ENCODE results near the gene GALNT18. TPM values are rescaled to one million over a fixed set of nuclear protein-coding genes. Genes with fewer than 3 reads are reported as not detected.

The GALNT18 gene
- total RNA-seq, 5 donors from 2014 or later (not counting 1 experiment from before 2014, with no cell fraction given), result 0.10 to 0.15 TPM; not detected in 3

DNA sequence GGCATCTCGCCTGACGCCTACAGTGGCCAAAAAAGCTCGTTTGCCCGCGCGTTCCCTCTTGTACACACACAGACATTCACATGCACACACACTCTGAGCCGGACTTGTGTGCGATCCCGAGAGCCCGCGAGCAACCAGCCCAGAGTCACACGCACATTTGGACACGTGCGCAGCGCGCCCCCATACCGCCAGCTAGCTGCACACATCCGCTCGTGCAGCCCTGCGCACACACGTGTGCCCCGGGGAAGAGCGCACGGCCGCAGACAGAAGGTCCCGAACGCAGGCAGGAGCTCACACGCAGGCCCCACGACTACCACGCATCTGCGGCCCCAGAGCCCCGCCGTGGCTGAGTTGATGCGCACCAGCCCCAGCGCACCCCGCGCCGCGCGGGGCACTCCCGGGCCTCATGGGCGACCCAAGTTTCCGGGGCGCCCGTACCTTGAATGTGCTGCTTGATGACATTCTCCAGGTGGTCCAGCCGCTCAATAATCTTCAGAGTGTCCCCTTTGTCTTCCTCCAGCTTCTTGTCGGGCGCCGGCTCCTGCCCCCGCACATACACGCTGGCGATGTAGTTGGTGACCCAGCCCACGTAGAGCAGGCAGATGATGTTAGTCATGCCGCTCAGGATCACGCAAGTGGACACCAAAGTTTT is 758 bp downstream of the GALNT18 start:
- H3K4me3 Mint-ChIP-seq, result peak overlapping the region; percentile 54 to 70 (median 69)
- peaks cover 0 to 17% (median 11%) of the 10 kb centered on the region in 3 donors for H3K4me1 Mint-ChIP-seq
- no peak overlapping the region for H3K27ac Mint-ChIP-seq
- Histone ChIP-seq H3K4me1 (ENCODE audit: control insufficient read depth in 1 of 2, extremely low read depth in 1 of 2, insufficient read depth in 2 of 2, low read length in 2 of 2) (peaks cover 2 to 17% of the 10 kb centered on the region in 2 experiments), H3K27ac (ENCODE audit: low read length) (no peak overlapping the region), H3K36me3 (ENCODE audit: control insufficient read depth in 2 of 2, extremely low read depth in 1 of 2, insufficient read depth in 1 of 2, low read length in 1 of 2) (no peaks in the 10 kb centered on the region), H3K9me3 (no peaks in the 10 kb centered on the region), H3K27me3 (replicated peaks in 1 of 2; ENCODE audit: control insufficient read depth in 2 of 2, extremely low read depth in 1 of 2, insufficient read depth in 2 of 2, low read length in 1 of 2) (peaks cover 4 to 40% of the 10 kb centered on the region in 2 experiments), H3K4me3 (ENCODE audit: control insufficient read depth in 1 of 2, extremely low read depth in 1 of 2, low read length in 1 of 2) (peak overlapping the region; percentile 30 to 88)
- H3K9me3 Mint-ChIP-seq, result no peaks in the 10 kb centered on the region
- H3K27me3 Mint-ChIP-seq, result peaks cover 43 to 50% of the 10 kb centered on the region in 2 donors
- under 1% methylated on average over 55 of the region's 55 CpGs for WGBS (ENCODE audit: insufficient coverage)
- ATAC-seq (replicated peaks in 1 of 4) (peak in 2 of 4 experiments; percentile 22 to 34), DNase-seq (peak in 5 of 35 experiments; percentile 1 to 11 (median 5))
- POLR2A ChIA-PET, result no interaction called here
- H3K36me3 Mint-ChIP-seq, result no peaks in the 10 kb centered on the region
- CTCF ChIA-PET, result no interaction called here

- no peak overlapping the region for H3K27ac ChIP-seq (ENCODE audit: low read length)
- H3K4me1 ChIP-seq (ENCODE audit: control insufficient read depth in 1 of 2, extremely low read depth in 1 of 2, insufficient read depth in 2 of 2, low read length in 2 of 2), result peaks cover 2 to 17% of the 10 kb centered on the region in 2 experiments
- no peak for ATAC-seq (replicated peaks in 1 of 4)
- H3K4me3 ChIP-seq (ENCODE audit: control insufficient read depth in 1 of 2, extremely low read depth in 1 of 2, low read length in 1 of 2), result peak overlapping the region; percentile 28 to 88
- H3K36me3 ChIP-seq (ENCODE audit: control insufficient read depth in 2 of 2, extremely low read depth in 1 of 2, insufficient read depth in 1 of 2, low read length in 1 of 2), result no peaks in the 10 kb centered on the region
- peak overlapping the region; percentile 54 to 70 (median 69) for H3K4me3 Mint-ChIP-seq
- peaks cover 43 to 49% of the 10 kb centered on the region in 2 donors for H3K27me3 Mint-ChIP-seq
- H3K36me3 Mint-ChIP-seq, result no peaks in the 10 kb centered on the region
- POLR2A ChIA-PET, result no interaction called here
- H3K4me1 Mint-ChIP-seq, result peaks cover 0 to 17% (median 11%) of the 10 kb centered on the region in 3 donors
- H3K27me3 ChIP-seq (replicated peaks in 1 of 2; ENCODE audit: control insufficient read depth in 2 of 2, extremely low read depth in 1 of 2, insufficient read depth in 2 of 2, low read length in 1 of 2), result peaks cover 2 to 38% of the 10 kb centered on the region in 2 experiments
- CTCF ChIA-PET, result no interaction called here
- H3K27ac Mint-ChIP-seq, result no peak overlapping the region
- H3K9me3 Mint-ChIP-seq, result no peaks in the 10 kb centered on the region
- 3% methylated on average over 30 of the region's 48 CpGs for WGBS (ENCODE audit: insufficient coverage)
- DNase-seq, result no peak
- H3K9me3 ChIP-seq, result no peaks in the 10 kb centered on the region
Observed at GRCh38 chr11:11620173-11620920, 1.5 kb downstream of the GALNT18 start.

DNA sequence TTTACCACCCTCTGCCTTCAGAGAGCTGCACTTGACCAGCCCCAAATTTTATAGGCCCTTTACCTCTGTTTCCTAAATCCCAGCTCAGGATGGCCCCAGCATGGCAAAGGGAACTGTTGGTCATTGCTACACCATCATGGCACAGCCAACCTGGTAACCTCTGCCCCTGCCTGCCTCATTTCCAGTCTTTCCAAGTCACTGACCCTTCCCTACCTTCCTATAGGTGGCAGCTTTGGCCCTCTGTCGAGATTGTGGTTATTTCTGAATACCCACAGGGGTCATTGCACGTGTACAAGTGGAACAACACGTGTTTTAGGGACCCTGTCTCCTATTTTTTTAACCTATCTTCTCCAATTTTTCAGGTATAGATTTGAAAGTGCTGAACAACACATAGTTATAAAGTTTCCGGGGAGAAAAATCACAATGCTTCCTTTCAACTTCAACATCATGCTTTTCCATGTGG is 2.8 kb downstream of the GALNT18 start:
- ATAC-seq (replicated peaks in 1 of 4) (no peak), DNase-seq (no peak)
- peak overlapping the region in 1 of 3 donors; percentile 39 for H3K4me3 Mint-ChIP-seq
- Histone ChIP-seq H3K4me1 (ENCODE audit: control insufficient read depth in 1 of 2, extremely low read depth in 1 of 2, insufficient read depth in 2 of 2, low read length in 2 of 2) (peaks cover 2 to 17% of the 10 kb centered on the region in 2 experiments), H3K27me3 (replicated peaks in 1 of 2; ENCODE audit: control insufficient read depth in 2 of 2, extremely low read depth in 1 of 2, insufficient read depth in 2 of 2, low read length in 1 of 2) (peaks cover 2 to 36% of the 10 kb centered on the region in 2 experiments), H3K9me3 (no peaks in the 10 kb centered on the region), H3K4me3 (ENCODE audit: control insufficient read depth in 1 of 2, extremely low read depth in 1 of 2, low read length in 1 of 2) (no peak overlapping the region), H3K27ac (ENCODE audit: low read length) (no peak overlapping the region), H3K36me3 (ENCODE audit: control insufficient read depth in 2 of 2, extremely low read depth in 1 of 2, insufficient read depth in 1 of 2, low read length in 1 of 2) (no peaks in the 10 kb centered on the region)
- 100% methylated on average over 1 of the region's 4 CpGs for WGBS (ENCODE audit: insufficient coverage)
- POLR2A ChIA-PET, result no interaction called here
- CTCF ChIA-PET, result no interaction called here
- peaks cover 37 to 47% of the 10 kb centered on the region in 2 donors for H3K27me3 Mint-ChIP-seq
- no peaks in the 10 kb centered on the region for H3K9me3 Mint-ChIP-seq
- no peaks in the 10 kb centered on the region for H3K36me3 Mint-ChIP-seq
- peaks cover 0 to 17% (median 11%) of the 10 kb centered on the region in 3 donors for H3K4me1 Mint-ChIP-seq
- H3K27ac Mint-ChIP-seq, result no peak overlapping the region

- Mint-ChIP-seq H3K4me3 (no peak overlapping the region), H3K9me3 (no peaks in the 10 kb centered on the region), H3K4me1 (peaks cover 0 to 5% (median 0%) of the 10 kb centered on the region in 3 donors), H3K36me3 (no peaks in the 10 kb centered on the region), H3K27me3 (peaks cover 40 to 49% of the 10 kb centered on the region in 2 donors), H3K27ac (no peak overlapping the region)
- H3K27ac ChIP-seq (ENCODE audit: low read length), result no peak overlapping the region
- no peak overlapping the region for H3K4me3 ChIP-seq (ENCODE audit: control insufficient read depth in 1 of 2, extremely low read depth in 1 of 2, low read length in 1 of 2)
- peaks cover 0 to 24% of the 10 kb centered on the region in 2 experiments for H3K27me3 ChIP-seq (replicated peaks in 1 of 2; ENCODE audit: control insufficient read depth in 2 of 2, extremely low read depth in 1 of 2, insufficient read depth in 2 of 2, low read length in 1 of 2)
- H3K36me3 ChIP-seq (ENCODE audit: control insufficient read depth in 2 of 2, extremely low read depth in 1 of 2, insufficient read depth in 1 of 2, low read length in 1 of 2), result no peaks in the 10 kb centered on the region
- WGBS (ENCODE audit: insufficient coverage), result 86% methylated on average over 2 of the region's 4 CpGs
- no peak for ATAC-seq (replicated peaks in 1 of 4)
- CTCF ChIA-PET, result no interaction called here
- H3K9me3 ChIP-seq, result no peaks in the 10 kb centered on the region
- POLR2A ChIA-PET, result no interaction called here
- H3K4me1 ChIP-seq (ENCODE audit: control insufficient read depth in 1 of 2, extremely low read depth in 1 of 2, insufficient read depth in 2 of 2, low read length in 2 of 2), result no peaks in the 10 kb centered on the region
- DNase-seq, result no peak
Observed at GRCh38 chr11:11615086-11615485, 6.7 kb downstream of the GALNT18 start.

- ChIA-PET CTCF (no interaction called here), POLR2A (interaction anchor here in 1 of 2 donors (0.6 kb wide), 2 partner anchors 178 to 260 kb away, joined by 3 read pairs; no protein-coding TSS in a partner anchor)
- Mint-ChIP-seq H3K27me3 (peaks cover 22 to 32% of the 10 kb centered on the region in 2 donors), H3K4me1 (peaks cover 0 to 2% (median 0%) of the 10 kb centered on the region in 3 donors), H3K36me3 (no peaks in the 10 kb centered on the region), H3K27ac (no peak overlapping the region), H3K9me3 (no peaks in the 10 kb centered on the region), H3K4me3 (no peak overlapping the region)
- ATAC-seq (replicated peaks in 1 of 4) (no peak), DNase-seq (no peak)
- Histone ChIP-seq H3K27me3 (replicated peaks in 1 of 2; ENCODE audit: control insufficient read depth in 2 of 2, extremely low read depth in 1 of 2, insufficient read depth in 2 of 2, low read length in 1 of 2) (peaks cover 0 to 13% of the 10 kb centered on the region in 2 experiments), H3K4me1 (ENCODE audit: control insufficient read depth in 1 of 2, extremely low read depth in 1 of 2, insufficient read depth in 2 of 2, low read length in 2 of 2) (no peaks in the 10 kb centered on the region), H3K36me3 (ENCODE audit: control insufficient read depth in 2 of 2, extremely low read depth in 1 of 2, insufficient read depth in 1 of 2, low read length in 1 of 2) (no peaks in the 10 kb centered on the region), H3K9me3 (no peaks in the 10 kb centered on the region), H3K4me3 (ENCODE audit: control insufficient read depth in 1 of 2, extremely low read depth in 1 of 2, low read length in 1 of 2) (no peak overlapping the region), H3K27ac (ENCODE audit: low read length) (no peak overlapping the region)
- 70% methylated on average over 2 of the region's 4 CpGs for WGBS (ENCODE audit: insufficient coverage)
Observed at GRCh38 chr11:11612439-11612838, 9.4 kb downstream of the GALNT18 start.

- H3K27ac ChIP-seq (ENCODE audit: low read length), result no peak overlapping the region
- no peaks in the 10 kb centered on the region for H3K4me1 ChIP-seq (ENCODE audit: control insufficient read depth in 1 of 2, extremely low read depth in 1 of 2, insufficient read depth in 2 of 2, low read length in 2 of 2)
- Mint-ChIP-seq H3K36me3 (no peaks in the 10 kb centered on the region), H3K4me1 (peaks cover 0 to 2% (median 0%) of the 10 kb centered on the region in 3 donors), H3K4me3 (no peak overlapping the region), H3K27ac (no peak overlapping the region), H3K27me3 (peaks cover 27 to 34% of the 10 kb centered on the region in 2 donors), H3K9me3 (no peaks in the 10 kb centered on the region)
- WGBS (ENCODE audit: insufficient coverage), result 79% methylated on average over 5 of the region's 6 CpGs
- H3K36me3 ChIP-seq (ENCODE audit: control insufficient read depth in 2 of 2, extremely low read depth in 1 of 2, insufficient read depth in 1 of 2, low read length in 1 of 2), result no peaks in the 10 kb centered on the region
- H3K4me3 ChIP-seq (ENCODE audit: control insufficient read depth in 1 of 2, extremely low read depth in 1 of 2, low read length in 1 of 2), result no peak overlapping the region
- POLR2A ChIA-PET, result no interaction called here
- ATAC-seq (replicated peaks in 1 of 4) (no peak), DNase-seq (no peak)
- CTCF ChIA-PET, result no interaction called here
- no peaks in the 10 kb centered on the region for H3K9me3 ChIP-seq
- H3K27me3 ChIP-seq (replicated peaks in 1 of 2; ENCODE audit: control insufficient read depth in 2 of 2, extremely low read depth in 1 of 2, insufficient read depth in 2 of 2, low read length in 1 of 2), result peaks cover 0 to 14% of the 10 kb centered on the region in 2 experiments
Observed at GRCh38 chr11:11611381-11611780, 10.4 kb downstream of the GALNT18 start.
